T47D (cell line): ENCODE data around the gene FIBCD1.

Source experiments
- DNase-seq, 2 experiments: peaks; one replicate each; pipeline versions ENCODE4 v3.0.0 to v3.0.0-alpha.2; 2011 to 2012; ENCODE audit warnings: low read depth in 1 of 2, low spot score in 1 of 2
- JUND ChIP-seq: IDR thresholded peaks from 2 replicates; pipeline ENCODE4 v1.6.1; 2012; ENCODE audit warnings: low read depth
- in situ Hi-C: cut with HindIII; loops from 2 replicates; pipeline ENCODE4 v1.10.0; 2016; ENCODE audit warnings: low sequenced_read_pairs, low pct_unique_long_range_greater_than_20kb

FIBCD1 gene

GRCh38 chr9:130883479-130883878 lies 55.6 kb downstream of the FIBCD1 start:
- no peak for DNase-seq
- no peak for TF ChIP-seq JUND
- in situ Hi-C loops, result no loop called here

GRCh38 chr9:130882696-130883225 lies 56.3 kb downstream of the FIBCD1 start:
- no peak for DNase-seq
- TF ChIP-seq JUND, result no peak
- in situ Hi-C loops, result no loop called here

GRCh38 chr9:130881516-130881915 lies 57.5 kb downstream of the FIBCD1 start:
- TF ChIP-seq JUND, result no peak
- DNase-seq, result no peak
- in situ Hi-C loops, result no loop called here

- no peak for TF ChIP-seq JUND
- DNase-seq, result no peak
- in situ Hi-C loops, result no loop called here
These were observed 58.3 kb downstream of the FIBCD1 start for GRCh38 chr9:130880599-130881220.

GRCh38 chr9:130879863-130880411 lies 59.1 kb downstream of the FIBCD1 start:
- in situ Hi-C loops, result no loop called here
- no peak for DNase-seq
- no peak for TF ChIP-seq JUND

GRCh38 chr9:130878295-130878694 lies 60.8 kb downstream of the FIBCD1 start:
- in situ Hi-C loops, result no loop called here
- no peak for DNase-seq
- no peak for TF ChIP-seq JUND

- in situ Hi-C loops, result no loop called here
- no peak for DNase-seq
- no peak for TF ChIP-seq JUND
These were observed 61.7 kb downstream of the FIBCD1 start for GRCh38 chr9:130877300-130877699.

- in situ Hi-C loops, result no loop called here
These were observed 64.3 kb downstream of the FIBCD1 start for GRCh38 chr9:130874783-130875182.

GRCh38 chr9:130873966-130874365 lies 65.1 kb downstream of the FIBCD1 start:
- TF ChIP-seq JUND, result no peak
- in situ Hi-C loops, result no loop called here
- no peak for DNase-seq

More at GRCh38 chr9:130874783-130875182, 64.3 kb downstream of the FIBCD1 start:
- no peak for DNase-seq
- TF ChIP-seq JUND, result no peak

GRCh38 chr9:130872912-130873503 lies 66.0 kb downstream of the FIBCD1 start:
- in situ Hi-C loops, result no loop called here
- DNase-seq, result no peak
- no peak for TF ChIP-seq JUND

GRCh38 chr9:130872508-130872907 lies 66.5 kb downstream of the FIBCD1 start:
- DNase-seq, result no peak
- TF ChIP-seq JUND, result no peak
- in situ Hi-C loops, result no loop called here

- in situ Hi-C loops, result no loop called here
- no peak for TF ChIP-seq JUND
- DNase-seq, result no peak
These were observed 67.0 kb downstream of the FIBCD1 start for GRCh38 chr9:130872093-130872492.

- TF ChIP-seq JUND, result no peak
- no peak for DNase-seq
- in situ Hi-C loops, result no loop called here
These were observed 67.5 kb downstream of the FIBCD1 start for GRCh38 chr9:130871395-130872062.
